ENCODE data around the gene CDS2.
"Not testable (repeated sequence)": the region's sequence is repeated elsewhere in the genome, so short reads cannot be mapped to it uniquely, and the experiment has no call there.

The CDS2 gene
- long read RNA-seq, donor 1, full-length matches to known transcripts: 16 of 16 reads
- long read RNA-seq, donor 1, partial matches to known transcripts: 0 of 16 reads
- long read RNA-seq, donor 1, other reads (novel, unspliced or antisense): 0 of 16 reads
- long read RNA-seq, donor 2, full-length matches to known transcripts: 4 of 4 reads
- long read RNA-seq, donor 2, partial matches to known transcripts: 0 of 4 reads
- long read RNA-seq, donor 2, other reads (novel, unspliced or antisense): 0 of 4 reads
- long read RNA-seq, donor 3, full-length matches to known transcripts: 8 of 8 reads
- long read RNA-seq, donor 3, partial matches to known transcripts: 0 of 8 reads
- long read RNA-seq, donor 3, other reads (novel, unspliced or antisense): 0 of 8 reads
- long read RNA-seq, donor 4, full-length matches to known transcripts: 14 of 14 reads
- long read RNA-seq, donor 4, partial matches to known transcripts: 0 of 14 reads
- long read RNA-seq, donor 4, other reads (novel, unspliced or antisense): 0 of 14 reads
- long read RNA-seq, donor 5, full-length matches to known transcripts: 10 of 10 reads
- long read RNA-seq, donor 5, partial matches to known transcripts: 0 of 10 reads
- long read RNA-seq, donor 5, other reads (novel, unspliced or antisense): 0 of 10 reads
- long read RNA-seq, donor 6, full-length matches to known transcripts: 11 of 11 reads
- long read RNA-seq, donor 6, partial matches to known transcripts: 0 of 11 reads
- long read RNA-seq, donor 6, other reads (novel, unspliced or antisense): 0 of 11 reads
- long read RNA-seq, donor 7, full-length matches to known transcripts: 17 of 23 reads
- long read RNA-seq, donor 7, partial matches to known transcripts: 6 of 23 reads
- long read RNA-seq, donor 7, other reads (novel, unspliced or antisense): 0 of 23 reads
- long read RNA-seq, donor 8, full-length matches to known transcripts: 7 of 7 reads
- long read RNA-seq, donor 8, partial matches to known transcripts: 0 of 7 reads
- long read RNA-seq, donor 8, other reads (novel, unspliced or antisense): 0 of 7 reads

- DNase-seq: peak; percentile 97
Measured at GRCh38 chr20:5126512-5127203, at the start of gene CDS2. TSS of gene CDS2 (plus strand) at chr20:5127008. CDS start at chr20:5127093, 85 bp downstream.

- DNase-seq: no peak
Measured at GRCh38 chr20:5077761-5078387, 48.9 kb upstream of the CDS2 start.

GRCh38 chr20:5078399-5078958 lies 48.3 kb upstream of the CDS2 start:
- no peak for DNase-seq

GRCh38 chr20:5080384-5080877 lies 46.4 kb upstream of the CDS2 start:
- DNase-seq: no peak

GRCh38 chr20:5085380-5085779 lies 41.4 kb upstream of the CDS2 start:
- DNase-seq: no peak

GRCh38 chr20:5088688-5089087 lies 38.1 kb upstream of the CDS2 start:
- no peak for DNase-seq

- no peak for DNase-seq
Measured at GRCh38 chr20:5090191-5090590, 36.6 kb upstream of the CDS2 start.

- DNase-seq: no peak
Measured at GRCh38 chr20:5091902-5092301, 34.9 kb upstream of the CDS2 start.

- DNase-seq: no peak
Measured at GRCh38 chr20:5092765-5093339, 34.0 kb upstream of the CDS2 start.

GRCh38 chr20:5095454-5095853 lies 31.4 kb upstream of the CDS2 start:
- no peak for DNase-seq

- DNase-seq: no peak
Measured at GRCh38 chr20:5095931-5096330, 30.9 kb upstream of the CDS2 start.

- DNase-seq: no peak
Measured at GRCh38 chr20:5096463-5096862, 30.3 kb upstream of the CDS2 start.

GRCh38 chr20:5099009-5099408 lies 27.8 kb upstream of the CDS2 start:
- not testable (repeated sequence) for DNase-seq

- not testable (repeated sequence) for DNase-seq
Measured at GRCh38 chr20:5099909-5100308, 26.9 kb upstream of the CDS2 start.

- no peak for DNase-seq
Measured at GRCh38 chr20:5100684-5101347, 26.0 kb upstream of the CDS2 start.

GRCh38 chr20:5104479-5104878 lies 22.3 kb upstream of the CDS2 start:
- DNase-seq: no peak

- no peak for DNase-seq
Measured at GRCh38 chr20:5109276-5109675, 17.5 kb upstream of the CDS2 start.

- DNase-seq: no peak
Measured at GRCh38 chr20:5113615-5113986, 13.2 kb upstream of the CDS2 start.

GRCh38 chr20:5114403-5114802 lies 12.4 kb upstream of the CDS2 start:
- no peak for DNase-seq

- DNase-seq: no peak
Measured at GRCh38 chr20:5116875-5117274, 9.9 kb upstream of the CDS2 start.
